Neural progenitor cell (in vitro differentiated cells): Measurements from ENCODE around the gene SHC2.
"Not testable (repeated sequence)": the region's sequence is repeated elsewhere in the genome, so short reads cannot be mapped to it uniquely, and the experiment has no call there.

Source experiments
- CTCF ChIP-seq: fragments of 200-600 bp; sonication (generic); IDR thresholded peaks from 2 replicates; pipeline ENCODE4 v1.5.1; 2017; ENCODE audit warnings: antibody characterized with exemption, mild to moderate bottlenecking
- EZH2 ChIP-seq: fragments of 200-600 bp; sonication (generic); IDR thresholded peaks from 2 replicates; pipeline ENCODE4 v1.6.1; 2017; ENCODE audit warnings: antibody characterized with exemption, mild to moderate bottlenecking, moderate library complexity
- EZH2phosphoT487 ChIP-seq: fragments of 200-600 bp; sonication (generic); IDR thresholded peaks from 2 replicates; pipeline ENCODE4 v1.6.1; 2017; ENCODE audit warnings: antibody characterized with exemption

GRCh38 chr19:481100-481499 is 20.3 kb upstream of the SHC2 start:
- TF ChIP-seq CTCF, EZH2, EZH2phosphoT487: not testable (repeated sequence)
